Choroid plexus epithelial cell (primary cell): ENCODE data around the gene CATSPERZ.
A peak's percentile ranks its signal among the peaks of the same experiment; 100 is the strongest.

ENCODE experiments used
- DNase-seq: peaks from one replicate; pipeline ENCODE4 v3.0.0-alpha.2; 2010; ENCODE audit warnings: low read depth
- H3K4me3 ChIP-seq: 2 replicates; pipeline ENCODE4 v1.5.1; 2011; ENCODE audit warnings: low read depth, mild to moderate bottlenecking, control low read depth, low read length, moderate library complexity
- CTCF ChIP-seq: conservative IDR thresholded peaks from 2 replicates; pipeline ENCODE4 v1.5.1; 2011; ENCODE audit warnings: low read depth, mild to moderate bottlenecking, control low read depth, inconsistent platforms, low read length, moderate library complexity

CATSPERZ gene

GRCh38 chr11:64283092-64283491 is 17.1 kb upstream of the CATSPERZ start:
- no peak for TF ChIP-seq CTCF
- no peak overlapping the region for H3K4me3 ChIP-seq
- DNase-seq: no peak

GRCh38 chr11:64284048-64284961 is 15.9 kb upstream of the CATSPERZ start, which contains the start of gene BAD:
BAD (minus strand) TSS chr11:64284665; CDS start chr11:64284368, 297 bp downstream.
- peak; percentile 92 for DNase-seq
- TF ChIP-seq CTCF: no peak
- H3K4me3 ChIP-seq: peak within 1 kb of the TSS; percentile 83

GRCh38 chr11:64284962-64285884 is 14.9 kb upstream of the CATSPERZ start, which contains the start of gene GPR137:
GPR137 (plus strand) TSS chr11:64285848; CDS start chr11:64286525, 677 bp downstream.
- H3K4me3 ChIP-seq: peak within 1 kb of the TSS; percentile 83
- peak; percentile 65 for DNase-seq
- no peak for TF ChIP-seq CTCF

GRCh38 chr11:64285885-64286800 is 14.0 kb upstream of the CATSPERZ start:
- H3K4me3 ChIP-seq: peak overlapping the region; percentile 83
- no peak for DNase-seq

GRCh38 chr11:64286801-64287159 is 13.4 kb upstream of the CATSPERZ start:
- H3K4me3 ChIP-seq: no peak overlapping the region
- DNase-seq: no peak
- no peak for TF ChIP-seq CTCF

More at GRCh38 chr11:64285885-64286800, 14.0 kb upstream of the CATSPERZ start:
- TF ChIP-seq CTCF: no peak

- no peak for TF ChIP-seq CTCF
- DNase-seq: no peak
- H3K4me3 ChIP-seq: no peak overlapping the region
Measured at GRCh38 chr11:64287676-64288352, 12.3 kb upstream of the CATSPERZ start.
